PC-9 (cell line): ENCODE data around the gene MAP3K5. TPM values are rescaled to one million over a fixed set of nuclear protein-coding genes. Genes with fewer than 3 reads are reported as not detected.

ENCODE experiments used
- BruUV-seq: library from RNA; stranded (reverse); fragments of 400-500 nt; replicated peaks from 2 replicates; lab custom pipeline; 2021; lab: Mats Ljungman, UMichigan
- CTCF ChIA-PET: fragments of 300-600 bp; sonication (Branson Sonifier 250); formaldehyde crosslinking; loops from one replicate; lab custom pipeline; 2022; ENCODE audit warnings: antibody characterized with exemption; lab: Charles Lee
- POLR2A ChIA-PET: fragments of 300-600 bp; sonication (Branson Sonifier 250); formaldehyde crosslinking; loops from one replicate; lab custom pipeline; 2022; ENCODE audit warnings: antibody characterized with exemption; ENCODE audit not compliant: unreplicated experiment; lab: Charles Lee
- DNase-seq, 2 experiments: peaks; one replicate each; pipeline versions ENCODE4 v3.0.0 to v3.0.0-alpha.2; 2015 to 2022; ENCODE audit warnings: mixed read lengths in 1 of 2
- H2AFZ ChIP-seq: fragments of 200-600 bp; sonication (generic); 2 replicates; pipeline ENCODE4 v1.8.1; 2017; ENCODE audit warnings: antibody characterized with exemption
- H3F3A ChIP-seq: fragments of 200-600 bp; sonication (generic); 2 replicates; pipeline ENCODE4 v1.8.1; 2017; ENCODE audit warnings: antibody characterized with exemption, mild to moderate bottlenecking, low read depth; ENCODE audit not compliant: insufficient read depth
- H3K27ac ChIP-seq: fragments of 200-600 bp; sonication (generic); 2 replicates; pipeline ENCODE4 v1.6.1; 2016; ENCODE audit warnings: mixed run types
- H3K27me3 ChIP-seq: fragments of 200-600 bp; sonication (generic); 2 replicates; pipeline ENCODE4 v1.6.1; 2016; ENCODE audit warnings: low read depth, mixed run types; ENCODE audit not compliant: insufficient read depth
- H3K36me3 ChIP-seq: fragments of 200-600 bp; sonication (generic); 2 replicates; pipeline ENCODE4 v1.6.1; 2016; ENCODE audit warnings: low read depth, mixed run types
- H3K4me1 ChIP-seq: fragments of 200-600 bp; sonication (generic); replicated peaks from 2 replicates; pipeline ENCODE4 v1.6.1; 2016; ENCODE audit warnings: mixed run types; ENCODE audit not compliant: insufficient read depth
- H3K4me2 ChIP-seq: fragments of 200-600 bp; sonication (generic); 2 replicates; pipeline ENCODE4 v1.6.1; 2017; ENCODE audit warnings: mixed run types
- H3K4me3 ChIP-seq: fragments of 200-600 bp; sonication (generic); 2 replicates; pipeline ENCODE4 v1.6.1; 2016; ENCODE audit warnings: mixed run types
- H3K79me2 ChIP-seq: fragments of 200-600 bp; sonication (generic); 2 replicates; pipeline ENCODE4 v1.6.1; 2017; ENCODE audit warnings: low read depth, mixed run types
- H3K9me2 ChIP-seq: fragments of 200-600 bp; sonication (generic); 2 replicates; pipeline ENCODE4 v1.8.1; 2017; ENCODE audit warnings: mild to moderate bottlenecking; ENCODE audit not compliant: insufficient read depth
- H3K9me3 ChIP-seq: fragments of 200-600 bp; sonication (generic); 2 replicates; pipeline ENCODE4 v1.8.1; 2016; ENCODE audit warnings: low read depth; ENCODE audit not compliant: insufficient read depth
- H4K20me1 ChIP-seq: fragments of 200-600 bp; sonication (generic); 2 replicates; pipeline ENCODE4 v1.8.1; 2017; ENCODE audit not compliant: insufficient read depth
- CTCF ChIP-seq: fragments of 200-600 bp; sonication (generic); conservative IDR thresholded peaks from 2 replicates; pipeline ENCODE4 v1.6.1; 2017; ENCODE audit warnings: mixed run types, antibody characterized with exemption, mild to moderate bottlenecking, moderate library complexity
- EZH2 ChIP-seq: fragments of 200-600 bp; sonication (generic); IDR thresholded peaks from 2 replicates; pipeline ENCODE4 v1.8.0; 2017; ENCODE audit warnings: antibody characterized with exemption, low read depth
- intact Hi-C: fragments of 100-400 bp; cut with micrococcal nuclease; formaldehyde crosslinking; loops from one replicate; pipeline ENCODE4 v1.10.0; 2022; ENCODE audit not compliant: unreplicated experiment
- total RNA-seq: library from RNA; stranded (reverse); gene quantifications from 2 replicates; pipeline ENCODE4 v1.2.3, GENCODE V29; 2021

The MAP3K5 gene
- total RNA-seq, 1 experiment from 2014 or later, result 10.9 TPM

DNA sequence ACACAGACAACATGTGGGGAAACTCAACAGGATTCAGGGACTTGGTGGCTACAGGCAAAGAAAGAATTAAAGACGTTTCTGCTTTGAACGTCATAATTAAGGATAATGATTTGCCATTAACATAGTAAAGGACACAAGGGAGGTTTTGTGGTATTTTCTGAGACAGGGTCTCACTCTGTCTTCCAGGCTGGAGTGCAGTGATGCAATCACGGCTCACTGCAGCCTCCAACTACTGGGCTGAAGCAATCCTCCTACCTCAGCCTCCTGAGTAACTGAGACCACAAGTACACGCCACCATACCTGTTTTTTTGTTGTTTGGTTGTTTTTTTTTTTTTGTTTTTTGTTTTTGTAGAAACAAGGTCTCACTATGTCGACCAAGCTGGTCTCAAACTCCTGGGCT lies 62.4 kb downstream of the MAP3K5 start:
- H2AFZ ChIP-seq, result no peak overlapping the region
- no peaks in the 10 kb centered on the region for H3K9me3 ChIP-seq
- H3K27ac ChIP-seq, result no peak overlapping the region
- H3K27me3 ChIP-seq, result no peaks in the 10 kb centered on the region
- H3K4me1 ChIP-seq, result no peaks in the 10 kb centered on the region
- H3K4me3 ChIP-seq, result no peak overlapping the region
- no peaks in the 10 kb centered on the region for H3F3A ChIP-seq
- H4K20me1 ChIP-seq, result no peaks in the 10 kb centered on the region
- ChIA-PET CTCF (no interaction called here), POLR2A (no interaction called here)
- H3K36me3 ChIP-seq, result no peaks in the 10 kb centered on the region
- H3K4me2 ChIP-seq, result no peak overlapping the region
- no peak for DNase-seq
- H3K9me2 ChIP-seq, result no peaks in the 10 kb centered on the region
- TF ChIP-seq CTCF, result no peak
- no peak for TF ChIP-seq EZH2
- no TSS peak for BruUV-seq
- intact Hi-C loops, result no loop called here
- H3K79me2 ChIP-seq, result peaks cover 47% of the 10 kb centered on the region

GRCh38 chr6:136728976-136729515 lies 63.2 kb downstream of the MAP3K5 start:
- Histone ChIP-seq H3K9me2 (no peaks in the 10 kb centered on the region), H3K79me2 (peaks cover 42% of the 10 kb centered on the region), H2AFZ (no peak overlapping the region), H3K9me3 (no peaks in the 10 kb centered on the region), H3K4me1 (no peaks in the 10 kb centered on the region), H3K27me3 (no peaks in the 10 kb centered on the region), H3F3A (0 out of 2 replicates have a peak, but pooled peaks cover under 1% of the 10 kb centered on the region), H4K20me1 (no peaks in the 10 kb centered on the region), H3K36me3 (no peaks in the 10 kb centered on the region), H3K4me3 (no peak overlapping the region), H3K4me2 (no peak overlapping the region), H3K27ac (no peak overlapping the region)
- intact Hi-C loops, result no loop called here
- BruUV-seq, result no TSS peak
- TF ChIP-seq CTCF, result no peak
- no peak for TF ChIP-seq EZH2
- DNase-seq, result no peak
- POLR2A ChIA-PET, result no interaction called here
- CTCF ChIA-PET, result no interaction called here

DNA sequence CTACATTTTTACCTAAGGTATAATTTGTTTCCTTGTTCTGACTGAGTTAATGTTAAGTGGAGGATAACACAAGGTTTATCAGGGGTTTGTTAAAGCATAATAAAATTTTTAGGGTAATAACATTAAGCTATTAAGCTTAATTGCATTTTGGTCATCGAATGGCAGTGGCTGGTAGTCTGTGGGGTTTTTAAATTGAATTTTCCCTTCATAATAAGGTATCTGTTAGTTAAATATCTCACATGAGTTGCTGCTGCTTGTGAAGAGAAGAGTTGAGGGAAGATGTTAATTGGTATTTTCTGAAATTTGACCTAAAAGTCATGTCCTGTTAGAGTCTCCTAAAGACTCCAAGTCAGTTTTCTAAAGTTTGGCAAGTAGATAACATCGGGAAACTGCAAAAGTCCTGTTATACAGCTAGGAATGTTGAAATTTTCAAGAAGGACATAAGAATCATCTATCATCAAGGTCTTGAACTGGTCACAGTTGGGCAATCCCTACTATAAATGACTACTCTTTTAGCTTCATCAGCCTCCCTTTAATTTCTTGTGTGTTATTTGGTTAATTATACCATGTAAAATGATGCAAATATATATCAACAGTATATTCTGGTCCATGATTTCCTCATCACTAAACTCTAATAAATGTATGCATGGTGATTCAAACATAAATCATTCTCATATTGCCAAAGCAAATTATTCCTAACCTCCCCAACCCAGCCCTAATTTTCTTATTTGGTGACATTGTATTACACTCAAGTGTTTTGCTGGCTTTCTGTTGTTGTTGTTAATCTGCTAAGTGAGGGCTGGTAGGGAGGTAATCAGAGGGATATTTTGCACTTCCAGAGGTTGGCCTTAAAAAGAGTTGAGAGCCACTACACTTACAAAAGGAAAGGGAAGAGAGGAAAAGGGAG lies 64.0 kb downstream of the MAP3K5 start:
- intact Hi-C loops, result no loop called here

More for the DNA sequence above, 64.0 kb downstream of the MAP3K5 start:
- TF ChIP-seq EZH2 (no peak), CTCF (no peak)
- CTCF ChIA-PET, result no interaction called here
- Histone ChIP-seq H3K9me3 (no peaks in the 10 kb centered on the region), H3K36me3 (no peaks in the 10 kb centered on the region), H3K4me3 (no peak overlapping the region), H3K27me3 (no peaks in the 10 kb centered on the region), H3K9me2 (no peaks in the 10 kb centered on the region), H3K4me1 (no peaks in the 10 kb centered on the region), H3K4me2 (no peak overlapping the region), H4K20me1 (no peaks in the 10 kb centered on the region), H3F3A (0 out of 2 replicates have a peak, but pooled peaks cover 7% of the 10 kb centered on the region), H2AFZ (no peak overlapping the region), H3K79me2 (peaks cover 42% of the 10 kb centered on the region), H3K27ac (no peak overlapping the region)
- POLR2A ChIA-PET, result interaction anchor here (0.7 kb wide), 1 partner anchor 79 kb away, joined by 5 read pairs; no protein-coding TSS in a partner anchor
- DNase-seq, result no peak
- no TSS peak for BruUV-seq
